Right lobe of liver (tissue), 6 donors: ENCODE measurements around the gene LRMDA. TPM values are rescaled to one million over a fixed set of nuclear protein-coding genes. Genes with fewer than 3 reads are reported as not detected.

Experiments
- ATAC-seq, 4 donors: fragments of 200-7000 bp; cut with Tn5 transposase; one replicate each; pipeline ENCODE4 v1.9.1; 2020; ENCODE audit warnings: mild to moderate bottlenecking in 4 of 4, moderate library complexity in 4 of 4
- DNase-seq, 3 donors: peaks; one replicate each; pipeline ENCODE4 v3.0.0-alpha.2; 2020
- H3K27ac ChIP-seq, 3 donors: fragments of 200-600 bp; one replicate each; pipeline ENCODE4 v1.8.0; 2022
- H3K27me3 ChIP-seq, 2 donors: fragments of 200-600 bp; one replicate each; pipeline ENCODE4 v1.8.0; 2022
- H3K36me3 ChIP-seq, 4 donors: fragments of 200-600 bp; sonication (generic) in 1 of 4; one replicate each; pipeline versions ENCODE4 v1.5.1 to v1.8.0; 2017 to 2022; ENCODE audit warnings: control low read depth in 1 of 4
- H3K4me1 ChIP-seq, 4 donors: fragments of 200-600 bp; sonication (generic) in 1 of 4; one replicate each; pipeline versions ENCODE4 v1.5.1 to v1.8.0; 2017 to 2022; ENCODE audit warnings: control low read depth in 1 of 4
- H3K4me3 ChIP-seq, 3 donors: fragments of 200-600 bp; one replicate each; pipeline ENCODE4 v1.8.0; 2022
- H3K9me3 ChIP-seq, 4 donors: fragments of 200-600 bp; sonication (generic) in 1 of 4; one replicate each; pipeline versions ENCODE4 v1.5.1 to v1.8.0; 2017 to 2022; ENCODE audit warnings: control low read depth in 1 of 4
- CTCF ChIP-seq, 4 donors: fragments of 200-600 bp in 3 of 4; fragments of 450-650 bp in 1 of 4; IDR thresholded peaks; one replicate each; pipeline versions ENCODE4 v1.5.1 to v1.8.0; 2016 to 2022; ENCODE audit warnings: antibody characterized with exemption in 4 of 4, mild to moderate bottlenecking in 2 of 4
- POLR2A ChIP-seq: fragments of 450-650 bp; IDR thresholded peaks from one replicate; pipeline ENCODE4 v1.6.1; 2017; ENCODE audit warnings: antibody characterized with exemption, mild to moderate bottlenecking
- WGBS: methylation state at CpG from one replicate; pipeline ENCODE4 v1.1.6; 2018; ENCODE audit warnings: low coverage, low lambda C conversion rate; ENCODE audit not compliant: insufficient coverage; ENCODE audit errors: missing lambda C conversion rate; 5-methylcytosine and 5-hydroxymethylcytosine counted together
- intact Hi-C, 2 donors: fragments of 100-400 bp; cut with DNase I; formaldehyde crosslinking; loops; one replicate each; pipeline versions ENCODE4 v1.11.2 to v1.14.1; 2022
- total RNA-seq, 6 experiments: library from RNA; depleted of rRNA in 2 of 6; stranded (reverse); fragments of >200 nt in 2 of 6; fragmentation: NEBNext Ultra II Directional in 3 of 6; extraction: Animal tissue kit (Norgen Biotek cat#: 25700) in 3 of 6; gene quantifications; one replicate each; pipeline versions ENCODE4 v1.1.0 to v1.2.4, GENCODE V29; 2016 to 2023
- donor health status: DM: no; HTN: yes; CAD: no.
- donor health status: DM: no; HTN: no; CAD: no.
- donor health status: DM: no; HTN: no; CAD: no.
- donor health status: DM: no; HTN: yes; CAD: no.
- donor health status: DM: no; HTN: yes; CAD: no.

The LRMDA gene
- total RNA-seq, 6 experiments from 2014 or later = 9.9 to 19.9 (median 16.3) TPM

- Histone ChIP-seq H3K27ac (no peak overlapping the region), H3K9me3 (no peaks in the 10 kb centered on the region), H3K27me3 (no peaks in the 10 kb centered on the region), H3K4me3 (no peak overlapping the region), H3K36me3 (no peaks in the 10 kb centered on the region), H3K4me1 (peaks cover 0 to 3% (median 0%) of the 10 kb centered on the region in 4 donors)
- ATAC-seq (no peak), DNase-seq (no peak)
- intact Hi-C loops = no loop called here
- TF ChIP-seq POLR2A = no peak
- TF ChIP-seq CTCF (IDR thresholded peaks at IDR 0.05) = no peak
Measured at GRCh38 chr10:75476569-75476968, 45.1 kb downstream of the LRMDA start.

GRCh38 chr10:75476985-75477384 is 45.6 kb downstream of the LRMDA start:
- Histone ChIP-seq H3K36me3 (no peaks in the 10 kb centered on the region), H3K4me1 (peaks cover 0 to 3% (median 0%) of the 10 kb centered on the region in 4 donors), H3K27me3 (no peaks in the 10 kb centered on the region), H3K4me3 (no peak overlapping the region), H3K9me3 (no peaks in the 10 kb centered on the region), H3K27ac (no peak overlapping the region)
- intact Hi-C loops = no loop called here
- TF ChIP-seq POLR2A (no peak), CTCF (IDR thresholded peaks at IDR 0.05) (no peak)
- 92% methylated on average over 3 of the region's 3 CpGs for WGBS
- ATAC-seq (no peak), DNase-seq (no peak)

- H3K4me3 ChIP-seq = no peak overlapping the region
- H3K9me3 ChIP-seq = no peaks in the 10 kb centered on the region
- intact Hi-C loops = no loop called here
- TF ChIP-seq CTCF (IDR thresholded peaks at IDR 0.05) = no peak
- no peak for TF ChIP-seq POLR2A
- no peaks in the 10 kb centered on the region for H3K27me3 ChIP-seq
- H3K36me3 ChIP-seq = no peaks in the 10 kb centered on the region
- DNase-seq (no peak), ATAC-seq (no peak)
- no peaks in the 10 kb centered on the region for H3K4me1 ChIP-seq
- H3K27ac ChIP-seq = no peak overlapping the region
- WGBS = 92% methylated on average over 3 of the region's 4 CpGs
Measured at GRCh38 chr10:75477680-75478079, 46.3 kb downstream of the LRMDA start.

GRCh38 chr10:75480374-75480773 is 49.0 kb downstream of the LRMDA start:
- 86% methylated on average over 2 of the region's 3 CpGs for WGBS
- Histone ChIP-seq H3K9me3 (no peaks in the 10 kb centered on the region), H3K36me3 (no peaks in the 10 kb centered on the region), H3K4me1 (no peaks in the 10 kb centered on the region), H3K27ac (no peak overlapping the region), H3K4me3 (no peak overlapping the region), H3K27me3 (no peaks in the 10 kb centered on the region)
- DNase-seq (no peak), ATAC-seq (no peak)
- no peak for TF ChIP-seq CTCF (IDR thresholded peaks at IDR 0.05)
- TF ChIP-seq POLR2A = no peak
- intact Hi-C loops = no loop called here

- 100% methylated on average over 1 of the region's 1 CpG for WGBS
- Histone ChIP-seq H3K27me3 (no peaks in the 10 kb centered on the region), H3K4me1 (no peaks in the 10 kb centered on the region), H3K36me3 (no peaks in the 10 kb centered on the region), H3K27ac (no peak overlapping the region), H3K4me3 (no peak overlapping the region), H3K9me3 (no peaks in the 10 kb centered on the region)
- intact Hi-C loops = no loop called here
- TF ChIP-seq POLR2A (no peak), CTCF (IDR thresholded peaks at IDR 0.05) (no peak)
- DNase-seq (no peak), ATAC-seq (no peak)
Measured at GRCh38 chr10:75483188-75483587, 51.8 kb downstream of the LRMDA start.
